Hematopoietic multipotent progenitor cell treated with erythropoietin and hydrocortisone succinate and interleukin-3 and kit ligand, for 17 days (in vitro differentiated cells): Measurements from ENCODE around the gene GDF15.
"Not testable (repeated sequence)": the region's sequence is repeated elsewhere in the genome, so short reads cannot be mapped to it uniquely, and the experiment has no call there.

Source experiments
- DNase-seq: peaks from one replicate; pipeline ENCODE4 v3.0.0-alpha.2; 2015; ENCODE audit warnings: low spot score

The GDF15 gene

GRCh38 chr19:18392417-18392816, 6.5 kb downstream of the GDF15 start:
- DNase-seq = peak; percentile 63

DNA sequence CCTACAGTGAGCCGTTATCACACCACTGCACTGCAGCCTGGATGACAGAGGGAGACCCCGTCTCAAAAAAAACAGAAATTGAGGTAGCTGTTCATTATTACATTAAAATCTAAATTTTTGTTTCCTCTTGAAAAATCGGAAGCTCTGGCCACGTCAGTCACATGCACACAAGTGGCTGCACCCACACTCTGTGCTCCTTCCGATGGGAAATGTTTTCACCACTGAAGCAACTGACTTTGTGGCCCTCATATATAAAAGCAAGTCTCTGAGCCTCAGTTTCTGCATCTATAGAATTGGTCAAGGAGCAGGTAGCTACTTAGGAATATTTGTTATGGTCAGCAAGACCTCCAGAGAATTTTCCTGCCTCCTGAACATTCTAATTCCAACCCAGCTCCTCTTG, 7.0 kb downstream of the GDF15 start:
- no peak for DNase-seq

GRCh38 chr19:18393836-18394235, 7.9 kb downstream of the GDF15 start:
- no peak for DNase-seq

DNA sequence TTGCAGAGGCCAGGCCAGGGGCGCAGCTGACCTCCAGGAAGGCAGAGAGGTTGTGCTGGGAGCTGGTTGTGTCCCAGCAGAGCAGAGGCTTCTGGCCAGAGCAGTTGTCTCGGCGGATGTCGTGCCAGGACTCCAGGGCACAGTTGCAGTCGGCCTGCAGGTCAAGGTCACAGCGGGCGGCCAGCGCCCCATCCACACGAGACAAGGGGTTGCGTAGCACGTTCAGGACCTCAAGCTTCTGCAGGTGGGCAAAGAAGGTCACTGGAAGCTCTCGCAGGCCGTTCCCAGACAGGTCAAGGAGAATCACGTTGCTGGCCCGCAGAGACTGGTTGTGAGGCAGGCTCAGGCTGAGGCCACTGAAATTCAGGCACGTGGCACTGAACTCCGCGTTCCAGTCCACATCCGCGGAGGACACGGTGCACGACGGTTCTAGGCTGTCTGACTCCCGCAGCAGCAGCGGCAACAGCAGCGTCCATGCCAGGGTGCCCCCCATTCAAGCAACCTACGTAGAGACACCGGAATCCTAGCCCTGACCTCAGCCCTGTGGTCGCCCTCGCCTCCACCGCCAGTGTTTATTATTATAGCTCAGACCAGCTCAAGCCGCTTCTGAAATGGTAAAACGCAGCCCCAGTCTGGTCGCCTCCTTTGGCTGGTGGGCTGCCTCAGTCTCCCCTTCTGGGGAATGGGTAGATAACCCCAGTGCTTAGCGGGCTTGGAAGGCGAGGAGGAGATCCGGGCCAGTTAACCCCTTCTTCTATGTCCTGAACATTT, 10.7 kb downstream of the GDF15 start:
- DNase-seq = no peak

DNA sequence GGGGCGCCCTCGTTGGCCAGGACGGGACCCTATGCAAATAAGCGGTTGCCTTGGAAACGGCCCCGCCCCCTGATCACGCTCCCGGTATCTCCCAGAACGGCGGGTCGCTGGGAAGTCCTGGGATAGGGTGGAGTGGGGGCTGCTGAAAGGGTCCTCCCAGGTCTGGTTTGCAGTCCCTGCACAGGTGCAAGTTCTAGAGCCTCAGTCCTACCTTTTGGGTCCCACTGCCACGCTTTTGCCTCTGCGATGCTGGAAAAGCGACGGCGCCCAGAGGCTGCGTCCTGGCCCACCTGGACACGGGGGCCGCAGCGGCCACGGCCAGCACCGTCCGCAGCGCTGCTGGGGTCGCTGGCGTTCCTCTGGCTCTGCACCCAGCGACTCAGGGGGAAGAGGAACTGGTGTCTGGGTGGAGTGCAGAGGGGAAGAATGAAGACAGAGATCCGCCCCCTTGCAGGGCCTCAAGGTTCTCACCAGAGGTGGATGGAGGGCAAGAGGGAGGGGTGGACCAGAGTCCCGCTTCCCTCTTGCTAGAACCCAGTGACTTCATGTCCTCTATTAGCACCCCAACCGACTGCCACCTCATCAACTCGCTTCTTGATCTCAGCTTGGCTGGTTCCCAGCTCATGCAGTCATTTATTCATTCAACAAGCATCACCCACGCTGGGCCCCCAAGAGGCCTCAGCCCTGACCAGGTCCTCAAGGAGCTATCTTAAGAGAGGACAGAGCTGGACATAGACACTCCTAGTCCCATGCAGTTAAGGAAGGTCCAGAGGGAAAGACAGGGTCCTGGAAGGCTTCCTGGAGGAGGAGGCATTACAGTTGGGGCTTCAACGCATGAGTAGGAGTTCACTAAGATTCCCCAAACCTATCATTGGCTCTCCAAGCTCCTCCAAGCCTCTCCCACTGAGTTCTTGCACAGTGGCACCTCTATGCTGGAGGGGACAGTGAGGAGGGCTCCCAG, 11.6 kb downstream of the GDF15 start, which contains the start of gene LRRC25:
Gene LRRC25 (minus strand): TSS at position 381 of the 961 bp plus-strand sequence. CDS start 659 bp downstream, outside the sequence.
- peak; percentile 38 for DNase-seq

DNA sequence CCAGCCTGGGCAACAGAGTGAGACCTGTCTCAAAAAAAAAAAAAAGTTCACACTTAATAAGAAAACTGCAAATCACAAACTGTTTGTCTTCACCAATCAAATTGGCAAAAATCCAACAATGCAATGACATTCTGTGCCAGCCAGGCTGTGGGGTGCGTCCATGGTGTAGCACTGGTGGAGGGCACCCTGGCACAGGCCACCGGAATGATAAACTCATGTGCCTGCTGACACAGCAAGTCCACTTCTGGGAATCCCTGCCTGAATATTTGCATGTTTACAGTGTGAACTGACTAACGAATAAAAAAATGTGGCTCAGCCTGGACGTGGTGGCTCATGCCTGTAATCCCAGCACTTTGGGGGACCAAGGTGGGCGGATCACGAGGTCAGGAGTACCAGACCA, 13.1 kb downstream of the GDF15 start:
- DNase-seq = peak; percentile 93

GRCh38 chr19:18401580-18402112, 15.7 kb downstream of the GDF15 start:
- DNase-seq = peak; percentile 78

DNA sequence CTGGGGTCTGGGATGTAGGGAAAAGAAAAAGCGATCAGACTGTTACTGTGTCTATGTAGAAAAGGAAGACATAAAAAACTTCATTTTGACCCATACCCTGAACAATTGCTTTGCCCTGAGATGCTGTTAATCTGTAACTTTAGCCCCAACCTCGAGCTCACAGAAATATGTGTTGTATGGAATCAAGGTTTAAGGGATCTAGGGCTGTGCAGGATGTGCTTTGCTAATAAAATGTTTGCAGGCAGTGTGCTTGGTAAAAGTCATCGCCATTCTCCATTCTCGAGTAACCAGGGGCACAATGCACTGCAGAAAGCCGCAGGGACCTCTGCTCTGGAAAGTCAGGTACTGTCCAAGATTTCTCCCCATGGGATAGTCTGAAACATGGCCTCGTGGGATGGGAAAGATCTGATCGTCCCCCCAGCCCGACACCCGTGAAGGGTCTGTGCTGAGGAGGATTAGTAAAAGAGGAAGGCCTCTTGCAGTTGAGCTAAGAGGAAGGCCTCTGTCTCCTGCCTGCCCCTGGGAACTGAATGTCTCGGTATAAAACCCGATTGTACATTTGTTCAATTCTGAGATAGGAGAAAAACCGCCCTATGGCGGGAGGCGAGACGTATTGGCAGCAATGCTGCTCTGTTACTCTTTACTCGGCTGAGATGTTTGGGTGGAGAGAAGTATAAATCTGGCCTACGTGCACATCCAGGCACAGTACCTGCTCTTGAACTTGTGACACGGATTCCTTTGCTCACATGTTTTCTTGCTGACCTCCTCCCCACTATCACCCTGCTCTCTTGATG, 16.7 kb downstream of the GDF15 start:
- not testable (repeated sequence) for DNase-seq

DNA sequence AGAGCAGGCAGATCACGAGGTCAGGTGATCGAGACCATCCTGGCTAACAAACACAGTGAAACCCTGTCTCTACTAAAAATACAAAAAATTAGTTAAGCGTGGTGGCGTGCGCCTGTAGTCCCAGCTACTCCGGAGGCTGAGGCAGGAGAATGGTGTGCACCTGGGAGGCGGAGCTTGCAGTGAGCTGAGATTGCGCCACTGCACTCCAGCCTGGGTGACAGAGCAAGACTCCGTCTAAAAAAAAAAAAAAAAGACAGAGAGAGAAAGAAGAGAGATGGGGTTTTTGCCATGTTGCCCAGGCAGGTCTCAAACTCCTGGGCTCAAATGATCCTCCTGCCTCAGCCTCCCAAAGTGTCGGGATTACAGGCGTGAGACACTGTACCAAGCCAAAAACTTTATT, 19.8 kb downstream of the GDF15 start:
- not testable (repeated sequence) for DNase-seq

DNA sequence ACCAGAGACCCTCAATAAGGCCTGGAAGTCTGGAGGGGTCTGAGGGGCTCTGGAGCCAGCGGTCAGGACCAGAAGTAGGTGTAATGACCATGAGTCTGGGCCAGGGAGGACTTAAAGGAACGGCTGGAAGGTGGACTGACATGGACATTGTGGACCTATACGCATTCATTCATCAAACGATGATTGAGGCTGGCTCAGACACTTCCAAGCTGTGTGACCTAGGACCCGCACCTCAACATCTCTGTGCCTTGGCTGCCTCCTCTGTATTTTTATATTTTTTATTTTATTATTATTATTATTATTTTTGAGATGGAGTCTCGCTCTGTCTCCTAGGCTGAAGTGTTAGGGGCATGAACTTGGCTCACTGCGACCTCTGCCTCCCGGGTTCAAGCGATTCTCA, 20.8 kb downstream of the GDF15 start:
- no peak for DNase-seq

DNA sequence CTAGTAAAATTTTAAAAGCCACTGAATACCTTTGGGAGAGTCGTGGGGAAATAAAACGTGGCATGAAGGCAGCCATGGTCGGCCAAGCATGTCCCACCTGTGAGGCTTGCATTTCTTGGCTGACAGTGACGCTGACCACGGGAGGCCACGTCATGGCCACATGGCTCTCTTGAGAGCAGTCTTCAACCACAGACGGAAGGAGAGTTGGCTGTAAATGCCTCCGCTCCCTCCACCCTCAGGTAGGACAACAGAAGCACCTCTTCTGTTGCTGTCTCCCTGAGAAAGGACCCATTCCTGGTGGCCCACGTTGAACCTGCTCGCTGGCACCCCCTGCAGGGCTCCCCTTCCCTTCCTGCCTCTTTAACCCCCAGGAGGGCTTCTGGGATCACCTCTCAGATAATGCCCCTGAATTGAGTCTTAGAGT, 22.1 kb downstream of the GDF15 start:
- peak; percentile 78 for DNase-seq

- no peak for DNase-seq
Measured at GRCh38 chr19:18412610-18413239, 26.8 kb downstream of the GDF15 start.

DNA sequence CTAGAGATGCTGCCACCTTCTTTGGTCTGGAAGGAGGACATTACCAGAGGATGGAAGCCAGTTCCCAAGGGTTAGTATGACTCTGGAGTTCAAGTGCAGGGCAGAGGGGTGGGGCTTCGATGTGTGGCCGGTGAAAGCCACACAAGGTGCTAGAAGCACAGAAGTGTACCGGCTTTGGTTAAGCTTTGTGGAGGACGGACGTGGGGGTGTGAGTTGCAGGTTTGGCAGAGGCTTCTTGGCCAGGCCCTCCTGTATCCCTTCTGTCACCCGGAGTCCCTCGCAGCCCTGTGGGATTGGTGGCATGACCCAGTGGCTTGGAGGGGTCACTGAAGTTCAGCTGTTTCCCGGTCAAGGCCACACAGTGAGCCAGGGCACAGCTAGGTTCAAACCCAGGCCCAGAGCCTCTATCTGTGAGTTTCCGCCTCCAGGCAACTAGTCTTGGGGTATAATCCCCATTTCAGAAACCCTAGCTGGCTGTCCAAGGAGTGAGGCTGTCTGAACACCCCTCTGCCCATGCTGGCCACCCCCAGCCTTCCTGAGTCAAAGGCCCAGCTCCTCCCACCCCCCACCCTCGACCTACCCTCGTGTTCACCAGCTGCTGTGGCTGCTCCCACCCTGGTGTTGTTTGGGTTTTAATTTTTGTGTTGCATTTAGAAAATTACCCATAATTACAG, 28.7 kb downstream of the GDF15 start:
- DNase-seq = no peak

DNA sequence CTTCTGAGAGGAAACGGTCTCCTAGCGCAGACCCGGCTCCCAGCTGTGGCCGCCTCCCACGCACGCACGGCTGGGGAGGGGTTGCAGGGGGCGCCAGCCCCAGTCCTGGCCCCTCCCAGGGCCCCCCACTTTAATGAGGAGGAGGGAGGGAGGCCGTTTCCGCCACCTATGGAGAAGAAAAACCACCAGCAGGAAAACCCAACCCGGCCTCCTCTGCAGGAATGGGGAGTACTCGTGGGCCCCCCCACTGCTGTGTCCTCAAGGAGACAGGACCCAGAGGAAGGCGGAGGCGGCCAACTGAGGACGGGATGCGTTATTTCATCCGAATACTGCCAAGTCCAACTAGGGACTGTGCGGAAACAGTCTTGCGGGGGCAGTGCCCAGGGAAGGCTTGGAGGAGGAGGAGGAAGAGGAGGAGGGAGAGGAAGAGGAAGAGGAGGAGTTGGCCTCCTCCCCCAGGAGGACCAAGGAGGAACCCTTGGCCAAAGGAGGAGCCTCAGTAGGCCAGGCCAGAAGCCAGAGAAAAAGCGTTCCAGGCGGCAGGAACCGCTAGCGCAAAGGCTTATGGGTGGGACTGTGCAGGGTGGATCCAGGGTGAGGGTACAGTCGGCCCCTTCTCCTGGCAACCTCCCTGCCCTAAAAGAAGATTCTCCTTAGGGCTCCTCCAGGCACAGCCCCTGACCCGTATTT, 29.4 kb downstream of the GDF15 start:
- no peak for DNase-seq

DNA sequence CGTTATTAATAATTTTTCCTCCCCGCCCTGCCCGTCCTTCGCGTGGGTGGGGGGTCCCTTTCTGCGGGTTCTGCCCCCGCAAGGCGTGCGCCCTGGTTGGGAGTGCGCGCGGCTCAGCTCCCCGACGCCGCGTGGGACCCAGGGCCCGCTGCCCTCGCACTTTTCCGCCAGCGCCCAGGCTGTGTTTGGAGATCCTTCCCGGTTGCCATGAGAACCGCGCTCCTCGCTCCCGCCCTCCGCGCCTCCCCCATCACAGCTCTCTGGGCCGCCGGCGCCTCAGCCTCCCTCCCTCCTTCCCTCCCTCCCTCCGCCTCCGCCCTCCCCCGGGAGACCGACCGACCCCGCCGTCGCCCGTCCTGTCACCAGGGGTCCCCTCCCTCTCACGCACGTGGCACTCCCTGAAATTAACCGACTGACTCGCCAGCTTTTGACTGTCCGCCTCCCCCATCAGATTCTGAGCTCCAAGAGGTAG, 30.9 kb downstream of the GDF15 start:
- DNase-seq = peak; percentile 32

GRCh38 chr19:18417250-18418028, 31.5 kb downstream of the GDF15 start:
- peak; percentile 34 for DNase-seq

DNA sequence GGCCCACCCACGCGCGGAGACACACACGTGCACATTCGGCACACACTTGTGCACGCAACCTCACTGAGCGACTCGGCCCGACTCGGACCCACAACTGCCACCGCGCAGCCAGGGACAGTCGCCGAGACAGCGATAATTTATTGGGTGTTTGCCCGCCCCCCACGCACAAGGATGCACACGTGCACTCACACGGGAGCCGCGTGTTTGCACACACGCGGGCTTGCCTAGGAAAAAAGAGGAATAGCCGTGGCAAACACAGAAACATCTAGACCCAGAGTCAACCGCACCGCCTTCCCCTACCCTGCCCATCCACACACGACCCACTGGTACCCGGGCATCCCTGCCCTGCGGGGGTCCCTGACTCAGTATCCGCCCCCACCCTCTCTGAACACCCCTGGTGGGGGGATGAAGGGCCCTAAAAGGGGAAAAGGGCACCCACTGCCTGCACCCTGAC, 32.1 kb downstream of the GDF15 start:
- no peak for DNase-seq

- DNase-seq = peak; percentile 58
Measured at GRCh38 chr19:18418483-18419194, 32.7 kb downstream of the GDF15 start.
